Neural cell (in vitro differentiated cells): Measurements from ENCODE around the gene ANKIB1.

Experiments
- CTCF ChIP-seq: fragments of 450-650 bp; IDR thresholded peaks from 2 replicates; pipeline ENCODE4 v1.5.1; 2014; ENCODE audit warnings: antibody characterized with exemption, mild to moderate bottlenecking, moderate library complexity; ENCODE audit not compliant: poor library complexity, severe bottlenecking
- EZH2 ChIP-seq: fragments of 200-600, 300-800 bp; shearing (Covaris generic), sonication (generic); IDR thresholded peaks from 2 replicates; pipeline ENCODE4 v1.6.1; 2014; ENCODE audit warnings: antibody characterized with exemption, low read length, borderline replicate concordance, mild to moderate bottlenecking; ENCODE audit not compliant: insufficient read depth, poor library complexity, severe bottlenecking
- MXI1 ChIP-seq: fragments of 450-650 bp; conservative IDR thresholded peaks from 2 replicates; pipeline ENCODE4 v1.6.1; 2014; ENCODE audit warnings: antibody characterized with exemption, mild to moderate bottlenecking; ENCODE audit not compliant: poor library complexity, severe bottlenecking

GRCh38 chr7:92435542-92435941 is 189.8 kb downstream of the ANKIB1 start:
- TF ChIP-seq MXI1 (no peak), CTCF (no peak), EZH2 (no peak)
